NCI-H510A (cell line): Measurements from ENCODE around the gene AURKAIP1.
"Not testable (repeated sequence)": the region's sequence is repeated elsewhere in the genome, so short reads cannot be mapped to it uniquely, and the experiment has no call there.

ENCODE experiments used
- DNase-seq: peaks from one replicate; lab custom pipeline; 2025; lab: John Stamatoyannopoulos, UW

AURKAIP1 gene

GRCh38 chr1:1374929-1375662 is at the start of gene AURKAIP1:
TSS of gene AURKAIP1 (minus strand) at chr1:1375207. CDS start at chr1:1374756, 451 bp downstream.
- peak; percentile 100 for DNase-seq

- DNase-seq, result no peak
These were observed 49.7 kb upstream of the AURKAIP1 start for GRCh38 chr1:1424707-1425106.

GRCh38 chr1:1423245-1423597 is 48.2 kb upstream of the AURKAIP1 start:
- no peak for DNase-seq

GRCh38 chr1:1422465-1423244 is 47.6 kb upstream of the AURKAIP1 start:
- DNase-seq, result no peak

- no peak for DNase-seq
These were observed 47.0 kb upstream of the AURKAIP1 start for GRCh38 chr1:1421907-1422464.

- DNase-seq, result peak; percentile 100
These were observed 46.3 kb upstream of the AURKAIP1 start, which contains the start of gene ANKRD65 for GRCh38 chr1:1421147-1421906. TSS of gene ANKRD65 (minus strand) at chr1:1421276. CDS start at chr1:1421005, 271 bp downstream.

- peak; percentile 63 for DNase-seq
These were observed 45.7 kb upstream of the AURKAIP1 start for GRCh38 chr1:1420654-1421141.

- peak; percentile 54 for DNase-seq
These were observed 45.0 kb upstream of the AURKAIP1 start for GRCh38 chr1:1419813-1420653.

GRCh38 chr1:1419363-1419812 is 44.4 kb upstream of the AURKAIP1 start:
- no peak for DNase-seq

GRCh38 chr1:1418464-1419362 is 43.7 kb upstream of the AURKAIP1 start:
- no peak for DNase-seq

- DNase-seq, result not testable (repeated sequence)
These were observed 42.9 kb upstream of the AURKAIP1 start for GRCh38 chr1:1417825-1418463.

GRCh38 chr1:1417396-1417795 is 42.4 kb upstream of the AURKAIP1 start:
- peak; percentile 94 for DNase-seq

- DNase-seq, result no peak
These were observed 40.7 kb upstream of the AURKAIP1 start for GRCh38 chr1:1415751-1416150.

- not testable (repeated sequence) for DNase-seq
These were observed 37.4 kb upstream of the AURKAIP1 start for GRCh38 chr1:1412311-1412902.

- no peak for DNase-seq
These were observed 36.6 kb upstream of the AURKAIP1 start for GRCh38 chr1:1411626-1412025.

- not testable (repeated sequence) for DNase-seq
These were observed 35.2 kb upstream of the AURKAIP1 start for GRCh38 chr1:1410238-1410637.

GRCh38 chr1:1407636-1408318 is 32.8 kb upstream of the AURKAIP1 start:
- peak; percentile 42 for DNase-seq
